A673 (cell line): ENCODE data around the gene ST7.

Experiments
- EZH2 ChIP-seq: fragments of 200-600 bp; sonication (generic); IDR thresholded peaks from 2 replicates; pipeline ENCODE4 v1.6.1; 2017; ENCODE audit warnings: borderline replicate concordance, low read depth, mild to moderate bottlenecking, mixed read lengths, antibody characterized with exemption, low read length; ENCODE audit not compliant: poor library complexity, severe bottlenecking
- TF ChIP-seq, protein P1 (sequence below): fragments of 300-800, 200-600 bp; sonication (generic); conservative IDR thresholded peaks from 2 replicates; pipeline ENCODE4 v1.5.1; 2017; ENCODE audit warnings: low read depth, mild to moderate bottlenecking, antibody characterized with exemption, low read length, moderate library complexity, mixed read lengths

DNA sequence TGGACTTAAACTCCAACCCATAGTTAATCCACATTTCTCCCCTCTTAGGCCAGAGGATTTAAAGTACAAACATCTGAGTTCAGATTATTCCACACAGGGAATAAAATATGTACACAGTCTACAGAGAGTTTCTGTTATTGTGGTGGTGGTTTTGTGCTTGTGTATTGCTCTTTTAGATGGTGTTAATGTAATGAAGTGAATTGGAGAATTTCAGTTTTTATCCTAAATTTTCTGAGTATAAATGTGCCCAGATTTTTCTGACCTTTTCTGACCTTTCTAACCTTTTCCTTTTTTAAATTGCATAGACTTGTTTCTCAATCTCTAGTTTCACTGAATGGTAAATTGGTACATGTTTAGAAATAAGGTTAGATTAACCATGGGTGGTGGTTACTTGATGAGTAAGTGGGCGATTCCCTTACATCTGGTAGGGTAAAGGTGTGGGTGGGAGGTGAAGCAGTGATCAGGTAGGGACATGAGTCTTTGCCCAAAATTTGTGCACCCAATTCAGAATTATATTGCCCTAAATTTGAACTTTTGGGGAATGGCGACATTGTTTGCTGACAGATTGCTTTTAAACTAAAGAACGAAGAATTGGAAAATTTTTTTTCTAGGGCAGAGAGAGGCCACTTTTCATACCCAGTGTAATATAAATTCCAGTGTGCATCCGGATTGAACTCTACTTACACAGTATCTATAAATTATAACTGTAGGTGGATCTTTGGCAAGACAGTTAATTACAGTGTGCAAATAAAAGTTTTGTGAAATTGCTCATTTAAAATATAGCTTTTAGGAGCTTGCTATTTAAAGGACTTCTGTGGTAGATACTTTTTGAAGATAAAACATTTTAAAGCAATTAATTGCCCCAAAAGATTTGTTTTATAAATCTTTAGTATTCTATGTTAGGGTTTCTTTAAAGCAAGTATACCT is 62.2 kb downstream of the ST7 start:
- TF ChIP-seq EZH2 = no peak
- TF ChIP-seq, protein P1, sequence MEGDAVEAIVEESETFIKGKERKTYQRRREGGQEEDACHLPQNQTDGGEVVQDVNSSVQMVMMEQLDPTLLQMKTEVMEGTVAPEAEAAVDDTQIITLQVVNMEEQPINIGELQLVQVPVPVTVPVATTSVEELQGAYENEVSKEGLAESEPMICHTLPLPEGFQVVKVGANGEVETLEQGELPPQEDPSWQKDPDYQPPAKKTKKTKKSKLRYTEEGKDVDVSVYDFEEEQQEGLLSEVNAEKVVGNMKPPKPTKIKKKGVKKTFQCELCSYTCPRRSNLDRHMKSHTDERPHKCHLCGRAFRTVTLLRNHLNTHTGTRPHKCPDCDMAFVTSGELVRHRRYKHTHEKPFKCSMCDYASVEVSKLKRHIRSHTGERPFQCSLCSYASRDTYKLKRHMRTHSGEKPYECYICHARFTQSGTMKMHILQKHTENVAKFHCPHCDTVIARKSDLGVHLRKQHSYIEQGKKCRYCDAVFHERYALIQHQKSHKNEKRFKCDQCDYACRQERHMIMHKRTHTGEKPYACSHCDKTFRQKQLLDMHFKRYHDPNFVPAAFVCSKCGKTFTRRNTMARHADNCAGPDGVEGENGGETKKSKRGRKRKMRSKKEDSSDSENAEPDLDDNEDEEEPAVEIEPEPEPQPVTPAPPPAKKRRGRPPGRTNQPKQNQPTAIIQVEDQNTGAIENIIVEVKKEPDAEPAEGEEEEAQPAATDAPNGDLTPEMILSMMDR = no peak
